Prostate gland (tissue), 2 donors: Measurements from ENCODE around the gene PDGFA. TPM values are rescaled to one million over a fixed set of nuclear protein-coding genes. Genes with fewer than 3 reads are reported as not detected.

Source experiments
- DNase-seq: peaks from one replicate; pipeline ENCODE4 v3.0.0-alpha.2; 2019; ENCODE audit warnings: low spot score
- H3K27ac ChIP-seq, 2 donors: fragments of 200-600 bp; sonication (generic); 2 replicates each; pipeline ENCODE4 v1.5.1; 2017 to 2019
- H3K27me3 ChIP-seq: fragments of 200-600 bp; sonication (generic); replicated peaks from 2 replicates; pipeline ENCODE4 v1.5.1; 2019; ENCODE audit not compliant: insufficient read depth
- H3K36me3 ChIP-seq, 2 donors: fragments of 200-600 bp; sonication (generic); 1 replicate in 1 of 2; 2 replicates in 1 of 2; pipeline versions ENCODE4 v1.5.1 to v1.8.1; 2017 to 2019
- H3K4me1 ChIP-seq: fragments of 200-600 bp; sonication (generic); replicated peaks from 2 replicates; pipeline ENCODE4 v1.5.1; 2019
- H3K4me3 ChIP-seq, 2 donors: fragments of 200-600 bp; sonication (generic); 2 replicates each; pipeline ENCODE4 v1.5.1; 2017 to 2019
- H3K9me3 ChIP-seq: fragments of 200-600 bp; sonication (generic); 2 replicates; pipeline ENCODE4 v1.5.1; 2017
- POLR2A ChIP-seq: fragments of 450-650 bp; IDR thresholded peaks from one replicate; pipeline ENCODE4 v1.6.1; 2016; ENCODE audit warnings: antibody characterized with exemption, mild to moderate bottlenecking
- POLR2AphosphoS5 ChIP-seq: sonication (generic); formaldehyde crosslinking; IDR thresholded peaks from one replicate; pipeline ENCODE4 v1.6.1; 2017; ENCODE audit warnings: antibody characterized with exemption
- WGBS: methylation state at CpG from one replicate; pipeline ENCODE4 v1.1.5; 2018; 5-methylcytosine and 5-hydroxymethylcytosine counted together
- intact Hi-C: fragments of 100-400 bp; cut with DNase I; formaldehyde crosslinking; loops from one replicate; pipeline ENCODE4 v1.14.2; 2022
- total RNA-seq, 2 donors: library from RNA; depleted of rRNA; stranded (reverse); fragments of >200 nt; gene quantifications; one replicate each; pipeline ENCODE4 v1.1.0, GENCODE V29; 2016
- TF ChIP-seq, protein P1 (sequence below), 4 experiments: fragments of 200-600 bp in 2 of 4; fragments of 450-650 bp in 2 of 4; sonication (generic) in 2 of 4; IDR thresholded peaks; 1 replicate in 3 of 4; 2 replicates in 1 of 4; pipeline ENCODE4 v1.5.1; 2016 to 2019; ENCODE audit warnings: antibody characterized with exemption in 4 of 4, mild to moderate bottlenecking in 2 of 4, moderate library complexity in 2 of 4

Gene PDGFA
- total RNA-seq, 2 donors from 2014 or later: 40.4 to 75.0 TPM

DNA sequence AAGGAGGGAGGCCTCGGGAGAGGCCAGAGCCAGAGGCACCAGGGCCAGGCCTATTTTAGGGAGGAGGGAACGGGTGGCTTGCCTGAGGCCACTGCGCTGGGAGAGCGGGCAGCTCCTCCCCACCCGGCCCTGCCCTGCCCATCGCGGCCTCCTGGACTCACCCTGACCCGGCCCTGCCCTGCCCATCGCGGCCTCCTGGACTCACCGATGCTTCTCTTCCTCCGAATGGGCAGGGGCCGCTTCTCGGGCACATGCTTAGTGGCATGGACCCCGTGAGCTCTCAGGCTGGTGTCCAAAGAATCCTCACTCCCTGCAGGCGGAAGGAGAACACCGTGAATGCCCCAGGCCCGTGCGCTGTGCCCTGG lies 7.5 kb downstream of the PDGFA start:
- Histone ChIP-seq H3K9me3 (no peaks in the 10 kb centered on the region), H3K36me3 (peaks cover 0 to 6% of the 10 kb centered on the region in 2 donors), H3K4me1 (peaks cover 25% of the 10 kb centered on the region), H3K27ac (peak overlapping the region; percentile 61 to 62), H3K4me3 (no peak overlapping the region), H3K27me3 (no peaks in the 10 kb centered on the region)
- DNase-seq: no peak
- no peak for TF ChIP-seq POLR2A
- TF ChIP-seq POLR2AphosphoS5: no peak
- TF ChIP-seq, protein P1, sequence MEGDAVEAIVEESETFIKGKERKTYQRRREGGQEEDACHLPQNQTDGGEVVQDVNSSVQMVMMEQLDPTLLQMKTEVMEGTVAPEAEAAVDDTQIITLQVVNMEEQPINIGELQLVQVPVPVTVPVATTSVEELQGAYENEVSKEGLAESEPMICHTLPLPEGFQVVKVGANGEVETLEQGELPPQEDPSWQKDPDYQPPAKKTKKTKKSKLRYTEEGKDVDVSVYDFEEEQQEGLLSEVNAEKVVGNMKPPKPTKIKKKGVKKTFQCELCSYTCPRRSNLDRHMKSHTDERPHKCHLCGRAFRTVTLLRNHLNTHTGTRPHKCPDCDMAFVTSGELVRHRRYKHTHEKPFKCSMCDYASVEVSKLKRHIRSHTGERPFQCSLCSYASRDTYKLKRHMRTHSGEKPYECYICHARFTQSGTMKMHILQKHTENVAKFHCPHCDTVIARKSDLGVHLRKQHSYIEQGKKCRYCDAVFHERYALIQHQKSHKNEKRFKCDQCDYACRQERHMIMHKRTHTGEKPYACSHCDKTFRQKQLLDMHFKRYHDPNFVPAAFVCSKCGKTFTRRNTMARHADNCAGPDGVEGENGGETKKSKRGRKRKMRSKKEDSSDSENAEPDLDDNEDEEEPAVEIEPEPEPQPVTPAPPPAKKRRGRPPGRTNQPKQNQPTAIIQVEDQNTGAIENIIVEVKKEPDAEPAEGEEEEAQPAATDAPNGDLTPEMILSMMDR (IDR thresholded peaks at IDR 0.05): no peak
- 57% methylated on average over 18 of the region's 19 CpGs for WGBS
- intact Hi-C loops: loop anchor here (10.0 kb wide), 1 partner anchor 333 kb away; no protein-coding TSS in a partner anchor

DNA sequence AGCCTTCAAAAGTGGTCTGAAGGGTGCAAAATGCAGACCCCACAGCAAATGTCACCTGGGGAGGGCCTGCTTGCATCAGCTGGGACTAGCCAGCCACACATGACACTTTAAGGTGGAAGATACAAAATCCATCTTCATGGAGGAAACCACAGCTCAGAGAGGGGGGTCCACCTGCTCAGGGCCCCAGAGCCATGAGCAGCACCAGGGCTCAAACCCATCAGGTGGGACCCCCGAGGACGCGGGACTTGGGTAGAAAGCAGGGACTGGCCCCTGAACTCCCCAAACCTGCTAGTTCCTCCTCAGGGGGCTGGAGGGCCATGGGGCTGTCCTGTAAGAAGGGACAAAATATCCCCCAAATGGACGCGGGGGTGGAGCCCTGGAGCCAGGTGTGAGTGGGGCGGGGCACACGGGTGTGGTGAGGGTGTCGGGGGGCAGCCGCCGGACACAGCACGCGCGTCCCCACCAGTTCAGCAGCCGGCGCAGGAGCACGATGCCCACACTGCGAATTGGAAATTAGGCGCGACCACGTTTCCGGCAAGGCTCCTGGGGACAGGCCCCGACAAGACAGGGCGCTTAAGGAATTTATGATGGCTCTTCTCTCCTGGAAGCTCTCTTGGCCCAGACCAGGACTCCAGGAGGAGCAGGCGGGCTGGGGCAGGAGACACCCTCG lies 8.0 kb downstream of the PDGFA start:
- H3K4me1 ChIP-seq: peaks cover 24% of the 10 kb centered on the region
- WGBS: 62% methylated on average over 25 of the region's 25 CpGs
- intact Hi-C loops: loop anchor here (10.0 kb wide), 1 partner anchor 333 kb away; no protein-coding TSS in a partner anchor

DNA sequence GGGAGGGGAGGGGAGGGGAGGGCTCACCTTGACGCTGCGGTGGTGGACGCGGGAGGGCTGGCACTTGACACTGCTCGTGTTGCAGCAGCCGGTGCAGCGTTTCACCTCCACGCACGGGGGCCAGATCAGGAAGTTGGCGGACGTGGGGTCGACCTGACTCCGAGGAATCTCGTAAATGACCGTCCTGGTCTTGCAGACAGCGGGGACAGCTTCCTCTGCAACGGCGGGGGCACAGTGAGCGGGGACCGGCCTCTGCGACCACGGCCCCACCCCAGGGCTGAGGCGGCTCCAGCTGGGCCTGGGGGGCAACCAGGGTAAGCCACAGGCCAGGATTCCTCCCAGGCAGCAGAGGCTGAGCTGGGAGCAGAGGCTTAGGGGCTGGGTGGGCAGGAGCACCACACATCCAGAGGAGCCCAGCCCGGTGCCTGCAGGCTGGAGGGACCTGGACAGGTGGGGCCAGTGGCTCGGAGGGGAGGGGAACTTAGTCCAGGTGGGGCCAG lies 8.8 kb downstream of the PDGFA start:
- Histone ChIP-seq H3K9me3 (no peaks in the 10 kb centered on the region), H3K4me1 (peaks cover 19% of the 10 kb centered on the region), H3K27ac (peak overlapping the region; percentile 61 to 62), H3K4me3 (no peak overlapping the region), H3K36me3 (peaks cover 0 to 6% of the 10 kb centered on the region in 2 donors), H3K27me3 (no peaks in the 10 kb centered on the region)
- WGBS: 54% methylated on average over 25 of the region's 25 CpGs
- no peak for DNase-seq
- intact Hi-C loops: loop anchor here (10.0 kb wide), 1 partner anchor 334 kb away; no protein-coding TSS in a partner anchor
- TF ChIP-seq POLR2AphosphoS5: no peak
- TF ChIP-seq, protein P1 (IDR thresholded peaks at IDR 0.05): no peak
- no peak for TF ChIP-seq POLR2A

More for the DNA sequence above, 8.0 kb downstream of the PDGFA start:
- peak; percentile 79 for DNase-seq
- peak; percentile 75 for TF ChIP-seq POLR2AphosphoS5
- no peak for TF ChIP-seq POLR2A
- TF ChIP-seq, protein P1 (IDR thresholded peaks at IDR 0.05): peak in 1 of 4 experiments; percentile 6
- Histone ChIP-seq H3K9me3 (no peaks in the 10 kb centered on the region), H3K27me3 (no peaks in the 10 kb centered on the region), H3K27ac (peak overlapping the region; percentile 61 to 62), H3K4me3 (no peak overlapping the region), H3K36me3 (peaks cover 0 to 6% of the 10 kb centered on the region in 2 donors)

DNA sequence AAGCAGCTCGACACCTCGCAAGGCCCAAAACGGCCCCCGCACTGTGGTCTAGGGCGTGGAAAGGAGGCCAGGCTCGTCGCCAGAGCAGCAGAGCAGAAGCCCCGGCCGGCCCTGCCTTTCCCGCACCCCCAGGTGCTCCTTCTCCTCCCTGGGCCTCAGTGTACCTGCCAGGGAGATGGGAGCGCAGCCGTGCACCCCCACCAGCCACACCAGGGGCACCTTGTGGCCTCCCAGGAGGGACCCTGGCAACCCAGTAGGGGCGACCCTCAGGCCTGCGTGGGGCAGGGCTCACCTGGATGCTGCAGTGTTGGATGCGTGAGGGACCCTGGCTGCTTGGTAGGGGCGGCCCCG lies 9.5 kb downstream of the PDGFA start:
- WGBS: 67% methylated on average over 11 of the region's 17 CpGs
- H3K36me3 ChIP-seq: peaks cover 0 to 6% of the 10 kb centered on the region in 2 donors
- H3K9me3 ChIP-seq: no peaks in the 10 kb centered on the region
- DNase-seq: no peak
- intact Hi-C loops: loop anchor here (10.0 kb wide), 1 partner anchor 335 kb away; no protein-coding TSS in a partner anchor
- H3K27ac ChIP-seq: no peak overlapping the region
- H3K4me1 ChIP-seq: peaks cover 15% of the 10 kb centered on the region
- H3K27me3 ChIP-seq: no peaks in the 10 kb centered on the region
- no peak overlapping the region for H3K4me3 ChIP-seq
- no peak for TF ChIP-seq POLR2A
- TF ChIP-seq POLR2AphosphoS5: no peak
- TF ChIP-seq, protein P1 (IDR thresholded peaks at IDR 0.05): no peak
